ENCODE data around the gene SLC38A11.

DNA sequence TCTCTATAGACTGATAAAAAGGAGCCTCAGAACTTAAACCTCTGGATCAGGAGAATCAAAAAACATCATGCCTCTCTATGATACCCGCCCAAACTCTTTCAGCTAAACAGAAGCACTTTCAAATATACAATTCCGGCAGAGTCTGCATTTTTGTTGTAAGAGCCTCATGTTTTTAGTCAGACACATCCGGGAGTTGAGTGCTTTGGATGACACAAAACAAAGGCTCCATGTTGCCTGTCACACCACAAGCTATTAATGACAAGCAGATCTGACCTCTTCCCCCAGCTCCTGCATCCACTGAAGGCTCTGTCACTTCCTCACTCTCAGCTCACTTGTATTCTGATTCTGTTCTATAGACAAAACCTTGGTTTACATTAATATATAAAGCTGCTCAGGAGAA is 33.2 kb downstream of the SLC38A11 start:
- TF ChIP-seq POLR2AphosphoS5 (IDR thresholded peaks at IDR 0.05; ENCODE audit: low read depth, low read length): no peak
- no peak for TF ChIP-seq GABPA (IDR thresholded peaks at IDR 0.05; ENCODE audit: low read depth)
- no peak for TF ChIP-seq CTCF (IDR thresholded peaks at IDR 0.05)
- TF ChIP-seq JUND (IDR thresholded peaks at IDR 0.05): no peak
- TF ChIP-seq EP300 (IDR thresholded peaks at IDR 0.05; ENCODE audit: borderline replicate concordance in 1 of 2, low read depth in 1 of 2, low read length in 1 of 2): no peak
- no peak for TF ChIP-seq RFX5 (IDR thresholded peaks at IDR 0.05; ENCODE audit: low read length)
- no peak for TF ChIP-seq REST (IDR thresholded peaks at IDR 0.05; ENCODE audit: low read depth, low read length)
- TF ChIP-seq EZH2phosphoT487 (IDR thresholded peaks at IDR 0.05; ENCODE audit: borderline replicate concordance, low read depth): no peak
- no peak for TF ChIP-seq FOXM1 (IDR thresholded peaks at IDR 0.05; ENCODE audit: low read depth)
- no peak for TF ChIP-seq NRF1 (IDR thresholded peaks at IDR 0.05; ENCODE audit: low read depth, low read length)
- TF ChIP-seq, protein P1, sequence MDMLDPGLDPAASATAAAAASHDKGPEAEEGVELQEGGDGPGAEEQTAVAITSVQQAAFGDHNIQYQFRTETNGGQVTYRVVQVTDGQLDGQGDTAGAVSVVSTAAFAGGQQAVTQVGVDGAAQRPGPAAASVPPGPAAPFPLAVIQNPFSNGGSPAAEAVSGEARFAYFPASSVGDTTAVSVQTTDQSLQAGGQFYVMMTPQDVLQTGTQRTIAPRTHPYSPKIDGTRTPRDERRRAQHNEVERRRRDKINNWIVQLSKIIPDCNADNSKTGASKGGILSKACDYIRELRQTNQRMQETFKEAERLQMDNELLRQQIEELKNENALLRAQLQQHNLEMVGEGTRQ (IDR thresholded peaks at IDR 0.05; ENCODE audit: borderline replicate concordance, low read depth, low read length): no peak

All from SK-N-SH (cell line).